ENCODE measurements around the gene SBF2.

DNA sequence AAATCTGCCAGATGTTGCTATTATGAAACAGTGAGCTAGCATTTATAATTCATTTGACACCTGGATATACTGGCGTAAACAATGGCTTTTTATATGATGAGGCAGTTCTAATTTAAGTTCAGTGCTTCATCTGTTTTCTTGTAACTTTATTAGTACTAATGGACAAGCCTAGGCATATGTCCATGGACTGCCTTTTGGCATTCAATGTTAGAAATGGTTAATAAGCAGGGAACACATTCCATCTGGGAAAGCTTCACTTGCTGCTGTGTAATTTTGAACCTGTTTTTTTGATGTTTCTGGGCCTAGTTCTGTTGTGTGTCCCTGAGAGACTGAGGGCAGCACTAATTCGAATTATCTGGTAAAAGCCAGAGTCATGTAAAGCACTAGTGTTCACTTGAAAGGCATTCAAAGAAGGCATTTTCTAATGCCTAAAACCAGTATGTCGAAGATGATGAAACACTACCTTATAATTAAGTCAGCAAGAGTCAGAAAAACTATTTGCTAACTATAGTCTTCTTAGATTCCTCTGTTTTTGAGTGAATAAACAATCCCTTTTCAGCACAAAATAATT, 491.6 kb downstream of the SBF2 start:
- TF ChIP-seq TAF1 (IDR thresholded peaks at IDR 0.05; ENCODE audit: control insufficient read depth, extremely low read depth, insufficient read depth, low read length, severe bottlenecking) (no peak), POLR2A (conservative IDR thresholded peaks at IDR 0.05) (no peak), CHD7 (IDR thresholded peaks at IDR 0.05; ENCODE audit: low read depth, low read length) (no peak), TFAM (CRISPR knock-in tag; conservative IDR thresholded peaks at IDR 0.05) (no peak), TBP (optimal IDR thresholded peaks at IDR 0.05; ENCODE audit: low read depth, low read length) (no peak), TAF7 (tag; IDR thresholded peaks at IDR 0.05) (no peak), CEBPB (tag; IDR thresholded peaks at IDR 0.05) (no peak), ZFX (CRISPR knock-in tag; IDR thresholded peaks at IDR 0.05) (no peak), HLTF (IDR thresholded peaks at IDR 0.05) (no peak), ZNF436 (CRISPR knock-in tag; IDR thresholded peaks at IDR 0.05) (no peak), SIN3B (IDR thresholded peaks at IDR 0.05; ENCODE audit: low read depth) (no peak), EHMT2 (IDR thresholded peaks at IDR 0.05) (no peak), TRIM24 (IDR thresholded peaks at IDR 0.05) (no peak)
- TF ChIP-seq, protein P1, sequence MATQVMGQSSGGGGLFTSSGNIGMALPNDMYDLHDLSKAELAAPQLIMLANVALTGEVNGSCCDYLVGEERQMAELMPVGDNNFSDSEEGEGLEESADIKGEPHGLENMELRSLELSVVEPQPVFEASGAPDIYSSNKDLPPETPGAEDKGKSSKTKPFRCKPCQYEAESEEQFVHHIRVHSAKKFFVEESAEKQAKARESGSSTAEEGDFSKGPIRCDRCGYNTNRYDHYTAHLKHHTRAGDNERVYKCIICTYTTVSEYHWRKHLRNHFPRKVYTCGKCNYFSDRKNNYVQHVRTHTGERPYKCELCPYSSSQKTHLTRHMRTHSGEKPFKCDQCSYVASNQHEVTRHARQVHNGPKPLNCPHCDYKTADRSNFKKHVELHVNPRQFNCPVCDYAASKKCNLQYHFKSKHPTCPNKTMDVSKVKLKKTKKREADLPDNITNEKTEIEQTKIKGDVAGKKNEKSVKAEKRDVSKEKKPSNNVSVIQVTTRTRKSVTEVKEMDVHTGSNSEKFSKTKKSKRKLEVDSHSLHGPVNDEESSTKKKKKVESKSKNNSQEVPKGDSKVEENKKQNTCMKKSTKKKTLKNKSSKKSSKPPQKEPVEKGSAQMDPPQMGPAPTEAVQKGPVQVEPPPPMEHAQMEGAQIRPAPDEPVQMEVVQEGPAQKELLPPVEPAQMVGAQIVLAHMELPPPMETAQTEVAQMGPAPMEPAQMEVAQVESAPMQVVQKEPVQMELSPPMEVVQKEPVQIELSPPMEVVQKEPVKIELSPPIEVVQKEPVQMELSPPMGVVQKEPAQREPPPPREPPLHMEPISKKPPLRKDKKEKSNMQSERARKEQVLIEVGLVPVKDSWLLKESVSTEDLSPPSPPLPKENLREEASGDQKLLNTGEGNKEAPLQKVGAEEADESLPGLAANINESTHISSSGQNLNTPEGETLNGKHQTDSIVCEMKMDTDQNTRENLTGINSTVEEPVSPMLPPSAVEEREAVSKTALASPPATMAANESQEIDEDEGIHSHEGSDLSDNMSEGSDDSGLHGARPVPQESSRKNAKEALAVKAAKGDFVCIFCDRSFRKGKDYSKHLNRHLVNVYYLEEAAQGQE (IDR thresholded peaks at IDR 0.05; ENCODE audit: borderline replicate concordance): no peak
- TF ChIP-seq, protein P1 (CRISPR knock-in tag; IDR thresholded peaks at IDR 0.05; ENCODE audit: low read depth): no peak
